ENCODE results near the gene MIER3.

Gene MIER3

GRCh38 chr5:56893251-56893951, 58.5 kb downstream of the MIER3 start:
- no peak overlapping the region for H2AFZ ChIP-seq (ENCODE audit: low read depth, low read length)
- no peak overlapping the region for H3K27ac ChIP-seq (ENCODE audit: low read length)
- no peak for DNase-seq
- H3K9ac ChIP-seq (ENCODE audit: low read depth, low read length), result no peak overlapping the region
- no peaks in the 10 kb centered on the region for H3K79me2 ChIP-seq (ENCODE audit: insufficient read depth, low read length)
- H4K20me1 ChIP-seq (ENCODE audit: insufficient read depth, low read length), result no peaks in the 10 kb centered on the region
- H3K9me3 ChIP-seq (ENCODE audit: insufficient read depth, low read length, severe bottlenecking), result no peaks in the 10 kb centered on the region
- H3K27me3 ChIP-seq (ENCODE audit: insufficient read depth, low read length, poor library complexity), result no peaks in the 10 kb centered on the region
- no peak overlapping the region for H3K4me3 ChIP-seq (ENCODE audit: low read depth in 1 of 2, low read length in 2 of 2)
- H3K36me3 ChIP-seq (ENCODE audit: insufficient read depth, low read length), result peaks cover 5% of the 10 kb centered on the region; the same call in 1 of the 2 replicates
- no peak overlapping the region for H3K4me2 ChIP-seq (ENCODE audit: insufficient read depth, low read length)
- no peak for TF ChIP-seq CTCF (IDR thresholded peaks at IDR 0.05; ENCODE audit: borderline replicate concordance, extremely low read depth, low read length, poor library complexity, severe bottlenecking)
- TF ChIP-seq EZH2 (IDR thresholded peaks at IDR 0.05; ENCODE audit: borderline replicate concordance, low read depth, low read length, severe bottlenecking), result no peak
- no peak for ATAC-seq (ENCODE audit: insufficient read depth, low read depth)
- no peaks in the 10 kb centered on the region for H3K4me1 ChIP-seq (ENCODE audit: insufficient read depth, low read length)

DNA sequence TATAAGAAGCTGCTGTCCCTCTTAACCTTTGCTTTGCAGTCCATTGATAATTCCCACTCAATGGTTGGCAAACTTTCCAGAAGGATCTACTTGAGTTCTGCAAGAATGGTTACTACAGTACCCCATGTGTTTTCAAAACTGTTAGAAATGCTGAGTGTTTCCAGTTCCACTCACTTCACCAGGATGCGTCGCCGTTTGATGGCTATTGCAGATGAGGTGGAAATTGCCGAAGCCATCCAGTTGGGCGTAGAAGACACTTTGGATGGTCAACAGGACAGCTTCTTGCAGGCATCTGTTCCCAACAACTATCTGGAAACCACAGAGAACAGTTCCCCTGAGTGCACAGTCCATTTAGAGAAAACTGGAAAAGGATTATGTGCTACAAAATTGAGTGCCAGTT, 70.4 kb downstream of the MIER3 start:
- Histone ChIP-seq H2AFZ (ENCODE audit: low read depth, low read length) (no peak overlapping the region), H3K4me2 (ENCODE audit: insufficient read depth, low read length) (no peak overlapping the region), H3K4me1 (ENCODE audit: insufficient read depth, low read length) (no peaks in the 10 kb centered on the region), H3K4me3 (ENCODE audit: low read depth in 1 of 2, low read length in 2 of 2) (no peak overlapping the region), H4K20me1 (ENCODE audit: insufficient read depth, low read length) (no peaks in the 10 kb centered on the region), H3K27me3 (ENCODE audit: insufficient read depth, low read length, poor library complexity) (no peaks in the 10 kb centered on the region), H3K36me3 (ENCODE audit: insufficient read depth, low read length) (peaks cover 31% of the 10 kb centered on the region), H3K79me2 (ENCODE audit: insufficient read depth, low read length) (no peaks in the 10 kb centered on the region), H3K9me3 (ENCODE audit: insufficient read depth, low read length, severe bottlenecking) (no peaks in the 10 kb centered on the region), H3K27ac (ENCODE audit: low read length) (no peak overlapping the region), H3K9ac (ENCODE audit: low read depth, low read length) (no peak overlapping the region)
- no peak for DNase-seq
- no peak for TF ChIP-seq CTCF (IDR thresholded peaks at IDR 0.05; ENCODE audit: borderline replicate concordance, extremely low read depth, low read length, poor library complexity, severe bottlenecking)
- no peak for TF ChIP-seq EZH2 (IDR thresholded peaks at IDR 0.05; ENCODE audit: borderline replicate concordance, low read depth, low read length, severe bottlenecking)
- ATAC-seq (ENCODE audit: insufficient read depth, low read depth), result no peak

DNA sequence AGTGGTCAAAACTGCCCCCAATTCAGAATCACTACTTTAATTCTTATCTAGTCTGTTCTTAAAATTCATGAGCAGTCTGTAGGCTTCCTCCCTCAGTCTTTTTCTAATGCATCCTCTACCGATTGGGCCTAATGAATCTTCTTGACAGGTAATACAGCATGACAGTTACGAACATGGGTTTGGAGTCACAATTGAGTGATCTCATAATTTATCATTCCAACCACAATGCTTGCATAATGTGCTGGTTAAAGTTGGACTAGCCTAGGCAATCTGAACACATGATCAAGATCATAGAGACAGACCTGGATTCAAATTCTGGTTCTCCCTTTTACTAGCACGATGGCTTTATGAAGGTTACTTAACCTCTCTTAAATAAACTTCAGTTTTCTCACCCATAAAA, 75.6 kb downstream of the MIER3 start:
- Histone ChIP-seq H3K36me3 (ENCODE audit: insufficient read depth, low read length) (peaks cover 17% of the 10 kb centered on the region; the same call in 1 of the 2 replicates), H3K27ac (ENCODE audit: low read length) (no peak overlapping the region), H3K9me3 (ENCODE audit: insufficient read depth, low read length, severe bottlenecking) (no peaks in the 10 kb centered on the region), H2AFZ (ENCODE audit: low read depth, low read length) (no peak overlapping the region), H4K20me1 (ENCODE audit: insufficient read depth, low read length) (no peaks in the 10 kb centered on the region), H3K4me2 (ENCODE audit: insufficient read depth, low read length) (no peak overlapping the region), H3K9ac (ENCODE audit: low read depth, low read length) (no peak overlapping the region), H3K79me2 (ENCODE audit: insufficient read depth, low read length) (no peaks in the 10 kb centered on the region), H3K27me3 (ENCODE audit: insufficient read depth, low read length, poor library complexity) (no peaks in the 10 kb centered on the region), H3K4me3 (ENCODE audit: low read depth in 1 of 2, low read length in 2 of 2) (no peak overlapping the region), H3K4me1 (ENCODE audit: insufficient read depth, low read length) (no peaks in the 10 kb centered on the region)
- ATAC-seq (ENCODE audit: insufficient read depth, low read depth), result no peak
- TF ChIP-seq CTCF (IDR thresholded peaks at IDR 0.05; ENCODE audit: borderline replicate concordance, extremely low read depth, low read length, poor library complexity, severe bottlenecking) (no peak), EZH2 (IDR thresholded peaks at IDR 0.05; ENCODE audit: borderline replicate concordance, low read depth, low read length, severe bottlenecking) (no peak)
- no peak for DNase-seq
